ENCODE data around the gene ATP8B2. TPM values are rescaled to one million over a fixed set of nuclear protein-coding genes. Genes with fewer than 3 reads are reported as not detected.
A peak's percentile ranks its signal among the peaks of the same experiment; 100 is the strongest.
"Not testable (repeated sequence)": the region's sequence is repeated elsewhere in the genome, so short reads cannot be mapped to it uniquely, and the experiment has no call there.

ATP8B2 gene
- total RNA-seq, 3 donors from 2014 or later, result 73.1 to 74.9 (median 73.4) TPM

DNA sequence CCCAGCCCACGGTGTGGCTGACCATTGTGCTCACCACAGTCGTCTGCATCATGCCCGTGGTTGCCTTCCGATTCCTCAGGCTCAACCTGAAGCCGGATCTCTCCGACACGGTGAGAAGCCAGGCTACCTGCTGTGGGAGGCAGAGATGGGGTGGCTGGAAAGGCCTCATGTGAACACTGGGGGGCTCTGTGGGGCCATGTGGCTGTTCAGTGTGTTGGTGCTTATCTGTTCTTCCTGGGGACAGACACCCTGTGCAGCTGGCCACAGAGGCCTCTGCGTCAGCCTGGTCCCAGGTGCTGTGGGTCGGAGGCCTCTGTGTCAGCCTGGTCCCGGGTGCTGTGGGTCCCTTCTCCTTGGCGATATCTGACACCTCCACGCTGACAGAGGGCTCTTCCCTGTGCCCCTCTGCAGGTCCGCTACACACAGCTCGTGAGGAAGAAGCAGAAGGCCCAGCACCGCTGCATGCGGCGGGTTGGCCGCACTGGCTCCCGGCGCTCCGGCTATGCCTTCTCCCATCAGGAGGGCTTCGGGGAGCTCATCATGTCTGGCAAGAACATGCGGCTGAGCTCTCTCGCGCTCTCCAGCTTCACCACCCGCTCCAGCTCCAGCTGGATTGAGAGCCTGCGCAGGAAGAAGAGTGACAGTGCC is 23.2 kb downstream of the ATP8B2 start:
- Mint-ChIP-seq H3K27me3 (ENCODE audit: low read depth) (no peaks in the 10 kb centered on the region), H3K36me3 (ENCODE audit: insufficient read depth) (peaks cover 47% of the 10 kb centered on the region), H3K4me1 (ENCODE audit: low read depth) (peaks cover 74% of the 10 kb centered on the region), H3K9me3 (no peaks in the 10 kb centered on the region), H3K4me3 (no peak overlapping the region)
- no peak for DNase-seq
- ATAC-seq, result no peak

DNA sequence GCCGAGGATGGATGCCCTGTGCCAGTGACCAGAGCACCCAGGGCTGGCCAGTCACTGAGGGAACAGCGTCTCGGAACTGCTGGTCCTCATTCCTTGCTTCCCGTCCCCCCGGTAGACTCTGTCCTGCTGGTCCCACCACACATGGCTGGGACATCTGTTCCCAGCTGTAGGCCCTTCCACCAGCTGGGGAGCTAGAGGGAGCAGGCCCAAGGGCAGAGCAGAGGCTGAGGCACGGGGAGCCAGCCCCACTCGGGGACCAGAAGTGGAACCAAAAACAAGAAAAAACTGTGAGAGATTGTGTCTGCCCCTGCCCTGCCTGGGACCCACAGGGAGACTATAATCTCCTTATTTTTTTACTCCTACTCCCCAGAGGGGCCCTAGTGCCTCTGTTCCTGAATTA is 23.8 kb downstream of the ATP8B2 start:
- no peak for ATAC-seq
- no peak overlapping the region for H3K4me3 Mint-ChIP-seq
- peaks cover 74% of the 10 kb centered on the region for H3K4me1 Mint-ChIP-seq (ENCODE audit: low read depth)
- no peaks in the 10 kb centered on the region for H3K9me3 Mint-ChIP-seq
- H3K27me3 Mint-ChIP-seq (ENCODE audit: low read depth), result no peaks in the 10 kb centered on the region
- H3K36me3 Mint-ChIP-seq (ENCODE audit: insufficient read depth), result peaks cover 43% of the 10 kb centered on the region
- DNase-seq, result no peak

- Mint-ChIP-seq H3K4me1 (ENCODE audit: low read depth) (peaks cover 68% of the 10 kb centered on the region), H3K4me3 (no peak overlapping the region), H3K36me3 (ENCODE audit: insufficient read depth) (peaks cover 33% of the 10 kb centered on the region), H3K9me3 (no peaks in the 10 kb centered on the region), H3K27me3 (ENCODE audit: low read depth) (no peaks in the 10 kb centered on the region)
- DNase-seq (no peak), ATAC-seq (no peak)
Observed at GRCh38 chr1:154350383-154350782, 25.1 kb downstream of the ATP8B2 start.

DNA sequence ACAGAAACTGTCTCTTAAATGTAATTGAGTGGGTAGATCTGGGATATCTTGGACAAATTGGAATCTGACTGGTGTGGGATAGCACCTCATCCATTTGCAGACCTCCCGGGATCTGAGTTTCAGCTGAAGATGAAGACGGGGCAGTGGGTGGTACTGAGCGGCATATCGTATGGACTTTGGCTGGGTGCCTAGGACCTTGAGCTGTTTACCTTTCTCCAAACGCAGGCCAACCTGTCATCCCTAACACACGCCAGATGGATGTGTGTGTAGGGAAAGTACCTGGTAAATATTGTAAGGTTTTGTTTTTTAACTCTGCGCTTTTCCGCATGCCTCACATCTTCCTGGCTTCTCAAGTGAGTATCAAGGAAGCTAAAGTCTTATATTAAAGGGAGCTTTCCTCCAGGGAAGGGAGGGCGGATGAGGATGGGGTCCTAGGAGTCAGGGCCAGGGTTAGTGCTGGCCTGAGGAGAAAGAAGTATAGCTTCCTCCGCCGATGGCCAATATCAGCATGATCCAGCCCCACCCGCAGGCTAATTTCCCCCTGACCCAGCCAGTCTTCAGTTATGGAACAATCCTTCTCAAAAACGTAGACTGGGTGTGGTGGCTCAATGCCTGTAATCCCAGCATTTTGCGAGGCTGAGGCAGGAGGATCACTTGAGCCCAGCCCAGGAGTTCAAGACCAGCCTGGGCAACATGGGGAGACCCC is 26.2 kb downstream of the ATP8B2 start:
- no peaks in the 10 kb centered on the region for H3K27me3 Mint-ChIP-seq (ENCODE audit: low read depth)
- DNase-seq (no peak), ATAC-seq (no peak)
- no peaks in the 10 kb centered on the region for H3K9me3 Mint-ChIP-seq
- peaks cover 58% of the 10 kb centered on the region for H3K4me1 Mint-ChIP-seq (ENCODE audit: low read depth)
- H3K36me3 Mint-ChIP-seq (ENCODE audit: insufficient read depth), result peaks cover 24% of the 10 kb centered on the region
- peak overlapping the region; percentile 37 for H3K4me3 Mint-ChIP-seq

- DNase-seq (no peak), ATAC-seq (no peak)
- Mint-ChIP-seq H3K9me3 (no peaks in the 10 kb centered on the region), H3K36me3 (ENCODE audit: insufficient read depth) (peaks cover 20% of the 10 kb centered on the region), H3K4me3 (peak overlapping the region; percentile 87), H3K27me3 (ENCODE audit: low read depth) (no peaks in the 10 kb centered on the region), H3K4me1 (ENCODE audit: low read depth) (peaks cover 53% of the 10 kb centered on the region)
Observed at GRCh38 chr1:154352245-154352580, 26.9 kb downstream of the ATP8B2 start.

DNA sequence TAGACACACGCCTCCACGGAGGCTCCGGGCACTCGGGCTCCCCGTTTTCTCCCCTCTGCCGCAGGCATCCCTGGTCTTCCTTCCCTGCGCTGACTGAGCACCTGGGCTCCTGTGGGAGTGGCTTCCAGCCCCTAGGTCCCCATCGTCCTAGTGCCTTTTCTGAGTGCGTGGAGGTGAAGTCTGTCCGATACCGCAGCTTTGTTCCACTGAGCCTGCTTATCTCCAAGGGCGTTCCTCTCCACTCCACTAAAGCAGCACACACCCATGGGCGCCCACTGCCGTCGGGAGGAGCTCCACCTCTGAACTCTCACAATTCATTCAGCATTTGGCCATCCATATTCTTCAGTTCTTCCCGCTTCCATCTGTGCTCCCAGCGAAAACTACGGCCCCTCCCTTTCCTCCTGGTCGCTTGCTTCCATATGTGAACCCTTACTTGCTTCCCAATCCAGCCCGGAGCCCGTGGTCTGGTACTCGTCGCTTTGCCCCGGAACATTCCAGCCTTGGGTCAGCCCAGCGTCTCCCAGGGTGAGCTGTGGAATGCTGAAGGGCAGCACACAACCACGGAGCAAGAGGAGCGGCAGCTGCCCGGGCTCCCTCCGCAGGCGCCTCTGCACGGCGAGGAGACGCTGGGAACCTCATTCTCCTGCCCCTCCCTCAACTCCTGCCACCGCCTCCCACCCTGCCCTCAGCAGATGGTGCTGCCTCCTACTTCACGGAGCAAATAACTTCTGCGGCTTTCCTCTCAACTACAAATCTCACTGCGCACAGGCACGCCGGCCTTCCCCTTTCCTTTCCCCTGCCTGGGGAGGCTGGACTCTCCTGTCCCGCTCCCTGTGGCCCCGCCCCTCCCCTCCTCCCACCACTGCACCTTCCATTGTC is 27.5 kb downstream of the ATP8B2 start:
- no peaks in the 10 kb centered on the region for H3K9me3 Mint-ChIP-seq
- no peaks in the 10 kb centered on the region for H3K27me3 Mint-ChIP-seq (ENCODE audit: low read depth)
- H3K4me1 Mint-ChIP-seq (ENCODE audit: low read depth), result peaks cover 49% of the 10 kb centered on the region
- peak overlapping the region; percentile 87 for H3K4me3 Mint-ChIP-seq
- H3K36me3 Mint-ChIP-seq (ENCODE audit: insufficient read depth), result peaks cover 18% of the 10 kb centered on the region
- peak; percentile 69 to 74 for ATAC-seq
- DNase-seq, result peak; percentile 44

- Mint-ChIP-seq H3K4me3 (peak overlapping the region; percentile 87), H3K36me3 (ENCODE audit: insufficient read depth) (peaks cover 12% of the 10 kb centered on the region), H3K4me1 (ENCODE audit: low read depth) (peaks cover 43% of the 10 kb centered on the region), H3K27me3 (ENCODE audit: low read depth) (no peaks in the 10 kb centered on the region), H3K9me3 (no peaks in the 10 kb centered on the region)
- peak; percentile 70 to 73 for ATAC-seq
- no peak for DNase-seq
Observed at GRCh38 chr1:154353460-154353904, 28.2 kb downstream of the ATP8B2 start.

DNA sequence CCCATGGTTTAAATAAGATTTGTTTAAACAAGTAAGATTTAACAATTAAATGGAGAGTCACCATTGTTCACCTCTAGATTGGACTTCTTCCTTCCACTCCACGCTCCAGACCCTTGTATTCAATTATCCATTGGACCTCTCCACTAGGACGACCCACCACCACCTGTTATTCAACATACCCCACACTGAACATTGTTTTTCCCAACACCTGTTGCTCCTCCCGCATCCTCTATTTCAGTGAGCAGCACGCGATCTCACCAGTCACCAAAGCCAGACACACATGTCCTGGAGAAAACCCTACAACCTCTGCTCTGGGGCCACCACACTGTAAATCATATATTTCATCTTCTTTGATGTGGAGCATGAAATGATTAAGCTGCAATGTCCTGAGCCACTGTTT is 28.6 kb downstream of the ATP8B2 start:
- no peak for ATAC-seq
- no peak for DNase-seq
- Mint-ChIP-seq H3K9me3 (no peaks in the 10 kb centered on the region), H3K4me3 (peak overlapping the region; percentile 87), H3K27me3 (ENCODE audit: low read depth) (no peaks in the 10 kb centered on the region), H3K4me1 (ENCODE audit: low read depth) (peaks cover 39% of the 10 kb centered on the region), H3K36me3 (ENCODE audit: insufficient read depth) (peaks cover 8% of the 10 kb centered on the region)

- Mint-ChIP-seq H3K9me3 (no peaks in the 10 kb centered on the region), H3K27me3 (ENCODE audit: low read depth) (no peaks in the 10 kb centered on the region), H3K4me1 (ENCODE audit: low read depth) (peaks cover 14% of the 10 kb centered on the region), H3K4me3 (no peak overlapping the region), H3K36me3 (ENCODE audit: insufficient read depth) (no peaks in the 10 kb centered on the region)
- no peak for DNase-seq
- no peak for ATAC-seq
Observed at GRCh38 chr1:154358519-154358918, 33.2 kb downstream of the ATP8B2 start.

DNA sequence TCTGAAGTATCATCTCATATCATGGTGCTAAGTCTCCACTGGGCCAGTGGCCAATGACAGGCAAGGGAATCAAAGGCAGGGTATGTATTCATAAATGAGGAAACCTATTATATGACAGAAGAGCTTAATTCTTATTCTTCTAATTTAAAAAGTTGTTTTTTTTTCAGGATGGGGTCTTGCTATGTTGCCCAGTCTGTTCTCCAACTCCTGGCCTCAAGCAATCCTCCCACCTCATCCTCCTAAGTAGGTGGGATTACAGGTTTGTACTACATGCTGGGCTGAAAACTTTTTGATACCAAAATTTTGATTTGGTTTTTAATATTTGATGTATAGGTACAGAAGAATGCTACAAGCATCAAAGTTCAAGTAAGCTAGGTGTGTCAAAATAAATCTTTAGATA is 35.0 kb downstream of the ATP8B2 start:
- Mint-ChIP-seq H3K36me3 (ENCODE audit: insufficient read depth) (no peaks in the 10 kb centered on the region), H3K4me1 (ENCODE audit: low read depth) (peaks cover 2% of the 10 kb centered on the region), H3K9me3 (no peaks in the 10 kb centered on the region), H3K4me3 (no peak overlapping the region), H3K27me3 (ENCODE audit: low read depth) (no peaks in the 10 kb centered on the region)
- DNase-seq (no peak), ATAC-seq (no peak)

- not testable (repeated sequence) for H3K4me3 Mint-ChIP-seq, DNase-seq
Observed at GRCh38 chr1:154360881-154361280, 35.6 kb downstream of the ATP8B2 start.

GRCh38 chr1:154361357-154361756 is 36.0 kb downstream of the ATP8B2 start:
- Mint-ChIP-seq H3K4me3 (no peak overlapping the region), H3K9me3 (no peaks in the 10 kb centered on the region), H3K36me3 (ENCODE audit: insufficient read depth) (no peaks in the 10 kb centered on the region), H3K27me3 (ENCODE audit: low read depth) (no peaks in the 10 kb centered on the region), H3K4me1 (ENCODE audit: low read depth) (peaks cover 5% of the 10 kb centered on the region)
- ATAC-seq (no peak), DNase-seq (no peak)

More at GRCh38 chr1:154360881-154361280, 35.6 kb downstream of the ATP8B2 start:
- not testable (repeated sequence) for H3K9me3 Mint-ChIP-seq; H3K36me3 Mint-ChIP-seq (ENCODE audit: insufficient read depth); H3K27me3 Mint-ChIP-seq (ENCODE audit: low read depth); H3K4me1 Mint-ChIP-seq (ENCODE audit: low read depth); ATAC-seq

- no peaks in the 10 kb centered on the region for H3K36me3 Mint-ChIP-seq (ENCODE audit: insufficient read depth)
- H3K4me3 Mint-ChIP-seq, result no peak overlapping the region
- no peaks in the 10 kb centered on the region for H3K9me3 Mint-ChIP-seq
- no peak for ATAC-seq
- peaks cover 4% of the 10 kb centered on the region for H3K4me1 Mint-ChIP-seq (ENCODE audit: low read depth)
- no peaks in the 10 kb centered on the region for H3K27me3 Mint-ChIP-seq (ENCODE audit: low read depth)
- no peak for DNase-seq
Observed at GRCh38 chr1:154371436-154371835, 46.1 kb downstream of the ATP8B2 start.

DNA sequence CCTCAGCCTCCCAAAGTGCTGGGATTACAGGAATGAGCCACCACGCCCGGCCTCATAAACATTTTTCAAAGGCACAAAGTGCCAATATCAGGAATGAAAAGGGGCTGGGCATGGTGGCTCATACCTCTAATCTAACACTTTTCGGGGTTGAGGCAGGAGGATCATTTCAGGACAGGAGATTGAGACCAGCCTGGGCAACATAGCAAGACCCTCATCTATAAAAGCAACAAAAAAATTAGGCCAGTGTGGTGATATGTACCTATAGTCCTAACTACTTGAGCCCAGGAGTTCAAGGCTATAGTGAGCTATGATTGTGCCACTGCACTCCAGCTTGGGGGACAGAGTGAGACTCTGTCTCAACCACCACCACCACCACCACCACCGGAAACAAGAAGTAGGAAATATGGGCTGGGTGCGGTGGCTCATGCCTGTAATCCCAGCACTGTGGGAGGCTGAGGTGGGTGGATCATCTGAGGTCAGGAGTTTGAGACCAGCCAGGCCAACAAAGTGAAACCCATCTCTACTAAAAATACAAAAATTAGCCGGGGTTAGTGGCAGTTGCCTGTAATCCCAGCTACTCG is 48.5 kb downstream of the ATP8B2 start:
- ATAC-seq, result peak; percentile 34 to 48
- not testable (repeated sequence) for H3K4me1 Mint-ChIP-seq (ENCODE audit: low read depth); H3K4me3 Mint-ChIP-seq; H3K36me3 Mint-ChIP-seq (ENCODE audit: insufficient read depth); H3K27me3 Mint-ChIP-seq (ENCODE audit: low read depth); DNase-seq; H3K9me3 Mint-ChIP-seq

Measured in activated T-cell treated with anti-CD3 and anti-CD28 coated beads, Interleukin-2, amount 50 U/mL, for 4 hours (primary cell).